Posterior vena cava (tissue), 2 donors: ENCODE data around the gene LTBP1. TPM values are rescaled to one million over a fixed set of nuclear protein-coding genes. Genes with fewer than 3 reads are reported as not detected.
"Not testable (repeated sequence)": the region's sequence is repeated elsewhere in the genome, so short reads cannot be mapped to it uniquely, and the experiment has no call there.

Source experiments
- DNase-seq: peaks from one replicate; pipeline ENCODE4 v3.0.0-alpha.2; 2020; ENCODE audit warnings: low spot score
- intact Hi-C, 2 donors: fragments of 100-400 bp; cut with DNase I; formaldehyde crosslinking; loops; one replicate each; pipeline versions ENCODE4 v1.14.1 to v1.14.2; 2022 to 2023
- total RNA-seq, 2 donors: library from RNA; stranded (reverse); fragmentation: NEBNext Ultra II Directional; extraction: Animal tissue kit (Norgen Biotek cat#: 25700); gene quantifications; one replicate each; pipeline ENCODE4 v1.2.1, GENCODE V29; 2021
- donor health status: DM: yes; HTN: yes; CAD: no.
- donor health status: DM: yes; HTN: yes; CAD: no.

LTBP1 gene
- total RNA-seq, 2 donors from 2014 or later: 206 to 235 TPM

- DNase-seq: no peak
- intact Hi-C loops: no loop called here
Observed at GRCh38 chr2:33426666-33427231, 480.0 kb downstream of the LTBP1 start.

DNA sequence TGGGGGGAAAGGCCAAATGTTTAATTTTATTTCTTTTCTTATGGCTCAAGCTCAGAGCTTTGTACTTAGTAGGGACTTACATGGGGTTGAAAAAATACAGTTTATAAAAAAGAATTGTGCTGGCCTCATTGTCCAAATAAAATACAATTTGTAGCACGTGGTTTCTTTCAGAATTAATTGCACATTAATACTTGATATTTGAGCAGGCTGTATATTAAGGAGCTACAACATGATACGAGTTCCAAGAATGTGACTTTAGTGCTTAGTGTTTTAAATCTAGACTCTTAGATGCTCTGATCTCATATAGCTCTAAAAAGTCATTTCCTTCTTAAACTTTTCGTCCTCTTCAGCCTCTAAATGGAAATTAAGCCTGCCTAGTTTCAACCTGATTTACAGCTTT lies 483.3 kb downstream of the LTBP1 start:
- intact Hi-C loops: no loop called here
- no peak for DNase-seq

- intact Hi-C loops: no loop called here
- DNase-seq: no peak
Observed at GRCh38 chr2:33430856-33431255, 484.1 kb downstream of the LTBP1 start.

DNA sequence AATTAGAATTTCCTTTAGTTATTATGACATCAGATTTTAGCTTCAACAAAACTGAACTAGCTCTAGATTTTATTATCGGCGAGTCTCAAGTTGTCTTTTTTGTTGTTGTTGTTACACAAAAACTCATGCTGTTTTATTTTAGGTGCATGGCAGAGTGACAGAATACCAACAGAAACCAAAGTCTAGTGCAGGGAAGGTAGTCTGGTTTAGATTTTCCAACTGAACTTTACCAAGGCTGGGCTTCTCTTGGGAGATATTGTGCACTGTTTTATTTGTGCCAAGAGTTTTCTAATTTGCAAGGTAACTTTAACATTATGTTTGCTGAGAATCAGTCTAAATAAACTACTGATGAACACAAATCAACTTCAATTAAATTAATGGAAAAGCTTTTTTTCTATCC lies 486.1 kb downstream of the LTBP1 start:
- intact Hi-C loops: no loop called here
- no peak for DNase-seq

- no peak for DNase-seq
- intact Hi-C loops: no loop called here
Observed at GRCh38 chr2:33433279-33434235, 486.8 kb downstream of the LTBP1 start.

GRCh38 chr2:33435518-33435917 lies 488.8 kb downstream of the LTBP1 start:
- intact Hi-C loops: no loop called here
- no peak for DNase-seq

DNA sequence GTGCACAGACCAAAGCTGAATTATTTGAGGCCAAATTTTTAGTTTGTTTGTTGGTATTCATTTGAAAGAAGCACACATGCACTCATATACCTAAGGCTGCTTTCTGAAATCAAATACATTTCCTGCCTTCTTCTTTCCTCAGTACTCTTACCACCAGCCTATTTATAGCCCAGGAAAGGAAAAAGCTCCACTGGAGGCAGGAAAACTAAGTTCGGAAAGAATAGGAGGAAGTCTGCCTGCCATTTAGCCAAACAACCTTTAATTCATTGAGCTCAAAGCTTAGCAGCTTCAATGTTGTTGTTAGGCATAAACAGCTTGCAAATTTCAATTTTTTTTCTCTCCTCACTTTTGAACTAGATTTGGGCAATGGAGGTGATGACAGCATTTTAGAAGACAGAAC lies 489.3 kb downstream of the LTBP1 start:
- intact Hi-C loops: no loop called here
- DNase-seq: no peak

DNA sequence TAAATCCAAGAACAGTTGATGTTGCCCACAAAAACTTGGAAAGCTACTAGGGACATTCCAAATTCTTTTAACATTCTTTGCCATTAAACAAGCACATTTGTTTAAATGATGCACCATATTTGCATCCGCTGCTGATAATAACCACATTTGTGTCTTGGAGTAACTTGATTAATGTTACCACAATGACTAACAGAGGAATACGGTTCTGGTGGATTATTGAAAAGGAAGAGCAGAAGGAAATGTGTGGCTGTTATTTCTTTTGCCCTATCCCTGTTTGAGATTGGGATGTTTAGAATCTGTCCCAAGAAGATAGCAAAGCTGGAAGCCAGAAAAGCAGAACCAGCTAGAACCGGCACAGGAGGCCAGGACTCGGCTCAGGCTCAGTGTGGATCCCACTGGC lies 490.5 kb downstream of the LTBP1 start:
- intact Hi-C loops: no loop called here
- no peak for DNase-seq

GRCh38 chr2:33437815-33438214 lies 491.1 kb downstream of the LTBP1 start:
- intact Hi-C loops: no loop called here

GRCh38 chr2:33441235-33441810 lies 494.6 kb downstream of the LTBP1 start:
- intact Hi-C loops: no loop called here
- no peak for DNase-seq

More at GRCh38 chr2:33437815-33438214, 491.1 kb downstream of the LTBP1 start:
- DNase-seq: no peak

- DNase-seq, intact Hi-C loops: not testable (repeated sequence)
Observed at GRCh38 chr2:33442052-33442451, 495.3 kb downstream of the LTBP1 start.

DNA sequence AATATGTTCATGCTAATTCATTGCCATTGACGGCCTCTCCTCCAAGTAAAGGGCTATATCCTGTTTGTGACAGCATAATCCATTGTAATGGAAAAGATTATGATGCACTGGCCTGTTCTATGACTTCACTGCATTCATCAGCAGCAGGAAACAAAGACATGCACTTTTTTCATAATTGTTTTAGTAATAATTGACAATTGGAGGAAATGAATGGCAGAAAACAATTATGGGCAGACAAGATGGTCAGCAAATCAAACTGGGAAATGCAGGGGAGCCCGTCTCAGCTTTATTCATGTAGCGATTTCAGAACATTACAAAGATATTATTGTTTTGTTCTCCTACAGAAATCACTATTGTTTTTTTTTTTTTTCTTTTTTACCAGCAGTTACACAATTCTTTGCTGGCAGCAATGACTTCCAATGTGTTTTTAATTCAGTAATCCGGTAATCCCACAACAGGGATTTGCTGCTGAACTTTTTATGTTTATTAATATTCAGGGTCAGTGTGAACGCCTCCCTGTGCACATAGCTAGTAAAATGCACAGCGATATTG lies 495.9 kb downstream of the LTBP1 start:
- no peak for DNase-seq
- intact Hi-C loops: no loop called here

DNA sequence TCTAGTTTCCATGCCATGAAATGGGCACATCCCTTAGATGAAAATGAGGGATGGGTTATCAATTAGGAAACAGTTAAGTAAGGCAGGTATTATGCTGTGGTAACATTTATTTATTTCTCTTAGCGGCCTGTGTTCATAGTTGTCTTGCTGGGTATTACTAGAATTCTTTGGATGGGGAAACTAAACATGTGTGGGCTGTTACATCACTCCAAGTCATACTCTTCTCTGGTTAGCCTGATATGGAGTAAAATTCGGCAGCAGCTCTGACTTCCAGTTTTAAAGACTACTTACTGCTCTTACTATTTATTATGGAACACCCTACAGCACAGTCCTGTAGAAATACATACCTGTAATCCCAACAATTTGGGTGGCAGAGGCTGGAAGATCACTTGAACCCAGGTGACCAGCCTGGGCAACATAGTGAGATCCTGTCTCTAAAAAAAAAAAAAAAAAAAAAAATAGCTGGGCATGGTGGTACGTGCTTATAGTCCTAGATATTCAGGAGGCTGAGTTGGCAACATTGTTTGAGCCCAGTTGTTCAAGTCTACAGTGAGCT lies 496.6 kb downstream of the LTBP1 start:
- no peak for DNase-seq
- intact Hi-C loops: no loop called here

DNA sequence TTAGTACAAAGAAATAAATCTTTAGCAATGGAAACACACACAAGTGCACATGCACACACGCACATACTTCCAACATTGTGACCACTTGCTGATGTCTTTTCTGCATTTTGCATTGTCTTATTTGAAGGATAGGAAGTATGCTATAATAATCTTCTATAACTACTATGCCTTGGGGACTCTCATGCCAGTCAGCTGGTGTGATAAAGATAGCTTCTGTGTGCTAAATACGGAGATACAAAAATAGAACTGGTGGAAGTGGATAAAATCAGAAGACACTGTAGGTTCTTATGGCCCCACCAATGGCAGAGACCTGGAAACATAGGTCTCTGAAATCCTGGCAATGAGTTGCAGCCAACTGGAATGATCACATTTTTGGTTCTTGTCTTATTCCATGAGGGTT lies 498.2 kb downstream of the LTBP1 start:
- intact Hi-C loops: no loop called here
- no peak for DNase-seq

DNA sequence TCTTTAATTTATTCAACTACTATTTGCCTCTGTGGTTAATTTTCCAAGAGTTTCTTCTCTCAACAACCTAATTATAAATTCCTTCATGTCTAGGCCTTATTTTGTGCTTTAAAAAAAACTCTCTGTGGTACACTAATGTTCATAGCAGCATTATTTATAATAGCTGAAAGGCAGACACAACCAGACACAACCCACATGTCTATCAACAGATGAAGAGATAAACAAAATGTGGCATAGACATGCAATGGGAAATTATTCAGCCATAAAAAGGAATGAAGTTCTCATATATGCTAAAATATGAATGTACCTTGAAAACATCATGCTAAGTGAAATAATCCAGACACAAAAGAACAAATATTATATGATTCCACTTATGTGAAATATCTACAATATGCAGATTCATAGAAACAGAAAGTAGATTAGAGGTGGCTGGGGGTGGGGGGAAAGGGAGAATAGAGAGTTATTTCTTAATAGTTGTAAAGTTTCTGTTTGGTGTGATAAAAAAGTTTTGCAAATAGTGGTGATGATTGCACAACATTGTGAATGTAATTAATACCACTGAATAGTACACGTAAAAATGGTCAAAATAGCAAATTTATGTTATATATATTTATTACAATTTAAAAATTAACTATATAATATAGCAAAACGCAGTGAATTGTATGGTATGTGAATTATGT lies 501.6 kb downstream of the LTBP1 start:
- DNase-seq: no peak
- intact Hi-C loops: no loop called here
